ENCODE results near the gene RPS8.
"Not testable (repeated sequence)": the region's sequence is repeated elsewhere in the genome, so short reads cannot be mapped to it uniquely, and the experiment has no call there.

The RPS8 gene

DNA sequence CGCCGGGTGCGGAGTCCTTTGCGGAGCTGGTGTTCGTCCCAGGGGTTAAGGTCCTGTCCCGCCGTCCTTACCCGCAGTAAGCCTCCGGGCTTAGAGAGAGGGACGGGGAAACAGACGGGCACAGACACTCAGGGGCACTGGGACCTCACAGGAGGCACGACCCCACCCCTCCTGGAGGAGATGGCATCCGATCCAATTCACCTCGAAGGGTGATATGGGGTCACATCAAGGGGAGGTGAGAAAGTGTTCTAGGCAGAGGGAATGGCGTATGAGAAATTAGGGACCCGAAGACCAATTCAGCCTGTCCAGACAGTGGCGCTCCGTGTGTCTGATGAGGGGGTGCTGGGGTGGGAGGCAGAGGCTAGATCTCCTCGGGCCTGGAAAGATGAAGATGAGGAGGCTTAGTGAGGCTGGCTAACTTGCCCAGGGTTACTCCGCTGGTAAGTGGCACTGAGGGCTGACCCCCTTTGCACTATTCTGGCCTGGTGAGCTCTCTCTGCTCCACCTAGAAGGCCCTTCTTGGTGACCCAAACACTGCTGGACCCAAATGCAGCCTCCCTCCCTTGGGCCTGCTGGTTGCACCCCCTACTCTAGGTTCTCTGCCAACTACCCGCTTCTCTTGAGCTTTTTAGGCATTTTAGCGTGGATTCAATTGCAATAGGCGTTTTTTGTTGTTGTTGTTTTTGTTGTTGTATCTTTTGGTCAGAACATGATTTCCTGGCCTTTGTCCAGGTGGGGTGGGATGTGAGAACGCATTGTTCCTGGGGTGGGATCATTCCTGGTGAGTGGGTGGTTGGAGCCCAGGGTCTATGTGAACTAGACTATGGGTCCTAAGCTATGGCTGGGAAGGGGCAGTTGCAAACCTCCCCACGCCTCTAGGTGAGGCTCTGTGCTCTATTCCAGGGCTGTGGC lies 45.2 kb downstream of the RPS8 start:
- no peak for DNase-seq

DNA sequence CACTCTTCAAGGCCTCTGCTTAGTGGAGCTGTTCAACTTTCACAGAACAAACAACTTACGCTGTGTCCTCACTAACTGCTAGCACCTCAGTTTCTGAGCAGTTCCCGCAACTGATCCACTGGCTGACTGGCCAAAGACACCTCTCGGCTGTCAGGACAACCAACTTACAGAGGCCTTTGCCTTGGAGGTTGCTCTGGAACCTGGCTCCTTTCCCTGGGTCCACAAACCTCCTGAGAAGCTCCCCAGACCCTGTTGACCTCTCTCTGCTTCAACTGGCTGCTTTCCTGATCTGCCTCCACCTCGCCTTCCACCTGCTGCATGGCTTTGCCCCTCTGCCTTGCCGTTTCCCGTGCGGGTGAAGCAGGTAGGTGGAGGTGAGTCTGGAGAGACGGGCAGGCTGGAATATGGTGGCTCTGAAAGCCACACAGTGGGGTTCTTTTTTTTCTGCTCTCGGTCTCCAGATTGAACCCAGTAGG lies 45.9 kb downstream of the RPS8 start:
- no peak for DNase-seq

DNA sequence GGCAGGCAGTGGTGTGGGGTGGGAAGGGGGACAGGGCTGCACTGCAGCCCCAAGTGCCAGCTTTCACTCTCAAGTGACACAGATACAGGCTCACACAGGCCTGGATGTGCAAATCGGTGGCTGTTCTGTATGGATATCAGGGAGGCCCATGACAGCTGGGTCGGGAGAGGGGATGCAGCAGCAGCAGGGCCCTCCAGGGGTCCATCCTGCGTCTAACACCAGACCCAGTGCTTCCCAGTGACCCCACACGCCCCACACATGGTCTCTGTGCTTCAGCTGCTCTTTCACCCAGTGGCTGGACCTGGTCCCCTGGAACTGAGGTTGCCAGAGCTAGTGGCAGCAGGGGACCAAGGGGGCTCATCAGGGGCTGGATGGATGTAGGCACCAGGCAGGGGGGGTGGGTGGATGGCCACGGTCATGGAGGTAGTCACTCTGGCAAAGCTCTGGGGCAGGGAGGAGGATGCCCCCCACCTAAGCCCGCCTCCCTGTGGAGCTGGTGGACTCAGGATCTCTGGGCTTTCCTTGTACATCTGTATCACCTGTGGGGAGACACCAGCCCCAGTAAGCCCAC lies 46.9 kb downstream of the RPS8 start:
- no peak for DNase-seq

GRCh38 chr1:44822981-44823451 lies 47.7 kb downstream of the RPS8 start:
- no peak for DNase-seq

- DNase-seq = not testable (repeated sequence)
These were observed 49.1 kb downstream of the RPS8 start for GRCh38 chr1:44824392-44824791.

DNA sequence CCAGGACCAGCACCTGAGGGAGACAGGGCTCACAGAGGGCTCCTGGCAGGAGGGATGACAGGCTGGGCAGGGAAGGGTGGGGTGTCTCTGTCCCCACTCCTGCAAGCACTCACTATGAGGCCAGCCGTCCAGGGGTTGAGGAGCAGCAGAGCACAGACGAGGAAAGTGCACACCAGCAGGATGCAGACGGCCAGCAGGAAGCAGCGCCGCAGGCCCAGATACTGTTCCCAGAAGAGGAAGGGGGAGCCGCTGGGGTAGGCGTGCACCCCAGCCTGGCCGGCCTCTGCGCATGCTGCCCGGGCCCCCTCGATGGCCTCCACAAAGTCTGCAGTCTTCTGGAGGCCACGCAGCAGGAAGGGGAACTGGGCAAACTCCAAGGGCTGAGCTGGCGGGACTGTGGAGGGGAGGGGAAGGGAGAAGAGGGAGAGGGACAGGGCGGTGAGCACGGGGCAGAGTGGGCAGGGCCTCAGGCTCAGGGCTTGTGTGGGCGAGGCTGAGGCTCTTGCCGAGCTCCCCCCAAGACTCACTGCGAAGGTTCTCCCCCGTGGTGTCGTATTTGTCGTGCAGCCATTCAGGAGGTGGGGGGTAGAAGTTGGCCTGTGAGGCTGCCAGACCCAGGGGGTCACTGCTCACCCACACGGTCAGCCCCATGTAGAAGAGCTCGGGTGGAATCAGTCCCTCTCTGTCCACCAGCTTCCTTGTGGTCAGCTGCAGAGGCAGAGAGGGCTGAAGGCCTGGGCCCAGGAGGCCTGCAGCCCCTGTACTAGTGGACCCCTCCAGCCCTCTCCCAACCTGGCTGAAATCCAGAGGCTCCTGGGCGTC lies 51.2 kb downstream of the RPS8 start:
- no peak for DNase-seq

GRCh38 chr1:44827197-44828002 lies 52.1 kb downstream of the RPS8 start:
- no peak for DNase-seq

DNA sequence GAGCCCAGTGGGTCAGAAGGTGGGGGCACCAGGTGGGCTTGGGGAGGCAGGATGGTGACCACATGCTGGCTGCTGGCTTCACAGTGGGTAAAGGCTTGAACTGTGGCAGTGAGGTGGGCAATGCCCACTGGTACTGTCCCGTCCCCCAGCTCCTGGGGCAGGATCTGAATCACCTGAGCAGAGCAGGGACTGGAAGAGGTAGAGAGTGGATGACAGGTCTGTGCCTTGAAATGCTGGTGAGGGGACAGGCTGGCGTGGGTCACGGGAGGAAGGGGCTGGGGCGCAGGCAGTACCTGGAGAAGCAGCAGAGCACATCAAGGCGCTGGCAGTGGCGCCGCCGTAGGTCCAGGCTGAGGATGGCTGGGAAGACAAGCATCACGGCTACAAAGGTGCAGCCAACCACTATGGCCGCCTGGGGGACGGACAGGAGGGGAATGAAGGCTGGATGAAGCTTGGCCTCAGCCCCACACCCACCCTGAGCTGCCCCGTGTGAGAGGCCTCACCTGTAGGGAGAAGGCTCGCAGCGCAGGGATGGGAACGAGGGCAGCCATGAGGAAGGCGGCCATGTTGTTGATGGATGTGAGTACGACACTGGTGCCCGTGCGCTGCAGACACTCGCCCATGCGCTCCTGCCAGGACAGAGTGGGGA lies 52.8 kb downstream of the RPS8 start:
- DNase-seq = no peak

Measured in DMS 273 treated with DMSO at 0.1 percent for 48 hours (cell line).